WTC11 (cell line): Measurements from ENCODE around the gene SAE1. TPM values are rescaled to one million over a fixed set of nuclear protein-coding genes. Genes with fewer than 3 reads are reported as not detected.

ENCODE experiments used
- ATAC-seq: fragments of 200-7000 bp; cut with Tn5 transposase; 2 replicates; pipeline ENCODE4 v1.10.0; 2021; ENCODE audit warnings: mild to moderate bottlenecking, moderate library complexity
- CTCF ChIA-PET: fragments of 300-600 bp; sonication (Branson Sonifier 250); formaldehyde crosslinking; loops from one replicate; lab custom pipeline; 2021; ENCODE audit warnings: antibody characterized with exemption; lab: Charles Lee
- POLR2A ChIA-PET: fragments of 350-600 bp; sonication (Branson Sonifier 250); formaldehyde crosslinking; loops from one replicate; lab custom pipeline; 2021; ENCODE audit warnings: antibody characterized with exemption; lab: Charles Lee
- DNase-seq: peaks from one replicate; pipeline ENCODE4 v3.0.0; 2021; ENCODE audit warnings: low spot score
- H3K27ac Mint-ChIP-seq: 2 replicates; pipeline ENCODE4 v1.8.0; 2021; ENCODE audit warnings: mixed read lengths
- H3K27me3 Mint-ChIP-seq: 2 replicates; pipeline ENCODE4 v1.8.0; 2021; ENCODE audit warnings: low read depth, mild to moderate bottlenecking, moderate library complexity, mixed read lengths
- H3K36me3 Mint-ChIP-seq: 2 replicates; pipeline ENCODE4 v1.8.0; 2021; ENCODE audit warnings: mixed read lengths
- H3K4me1 Mint-ChIP-seq: 2 replicates; pipeline ENCODE4 v1.8.0; 2022; ENCODE audit warnings: mixed read lengths
- H3K4me3 Mint-ChIP-seq: 2 replicates; pipeline ENCODE4 v1.8.0; 2021; ENCODE audit warnings: mild to moderate bottlenecking, moderate library complexity, mixed read lengths
- H3K9me3 Mint-ChIP-seq: 2 replicates; pipeline ENCODE4 v1.8.0; 2021; ENCODE audit warnings: mixed read lengths
- CREM ChIP-seq: sonication (generic); formaldehyde crosslinking; IDR thresholded peaks from 2 replicates; pipeline ENCODE4 v1.8.1; 2022; ENCODE audit warnings: mild to moderate bottlenecking, missing genetic modification reagents, moderate library complexity
- ELF4 ChIP-seq: sonication (generic); formaldehyde crosslinking; IDR thresholded peaks from 2 replicates; pipeline ENCODE4 v1.8.1; 2022; ENCODE audit warnings: low read depth, mild to moderate bottlenecking, moderate library complexity, missing genetic modification reagents
- FOXJ3 ChIP-seq: sonication (generic); formaldehyde crosslinking; IDR thresholded peaks from 2 replicates; pipeline ENCODE4 v1.9.0; 2021; ENCODE audit warnings: missing genetic modification reagents, mild to moderate bottlenecking, borderline replicate concordance
- FOXP1 ChIP-seq: sonication (generic); formaldehyde crosslinking; IDR thresholded peaks from 2 replicates; pipeline ENCODE4 v1.8.0; 2022; ENCODE audit warnings: missing genetic modification reagents, mild to moderate bottlenecking, moderate library complexity, borderline replicate concordance
- JAZF1 ChIP-seq: fragments of 250-450 bp; sonication (Bioruptor Pico); IDR thresholded peaks from 2 replicates; pipeline ENCODE4 v1.9.0; 2021; ENCODE audit warnings: moderate library complexity, mild to moderate bottlenecking, inconsistent platforms
- KAT7 ChIP-seq: sonication (generic); formaldehyde crosslinking; IDR thresholded peaks from 2 replicates; pipeline ENCODE4 v1.8.1; 2023; ENCODE audit warnings: missing genetic modification reagents, mild to moderate bottlenecking, borderline replicate concordance
- NFATC4 ChIP-seq: fragments of 250-450 bp; sonication (Bioruptor Pico); IDR thresholded peaks from 2 replicates; pipeline ENCODE4 v1.9.0; 2021; ENCODE audit warnings: mild to moderate bottlenecking
- NR2C2 ChIP-seq: sonication (generic); formaldehyde crosslinking; IDR thresholded peaks from 2 replicates; pipeline ENCODE4 v1.8.0; 2022; ENCODE audit warnings: mild to moderate bottlenecking, missing genetic modification reagents
- OVOL2 ChIP-seq: fragments of 250-450 bp; sonication (Bioruptor Pico); IDR thresholded peaks from 2 replicates; pipeline ENCODE4 v1.9.0; 2021; ENCODE audit warnings: mild to moderate bottlenecking, borderline replicate concordance
- RELA ChIP-seq: sonication (generic); formaldehyde crosslinking; IDR thresholded peaks from 2 replicates; pipeline ENCODE4 v1.8.1; 2022; ENCODE audit warnings: missing genetic modification reagents, mild to moderate bottlenecking, borderline replicate concordance
- SOX15 ChIP-seq: fragments of 250-450 bp; sonication (Bioruptor Pico); IDR thresholded peaks from 2 replicates; pipeline ENCODE4 v1.9.0; 2021; ENCODE audit warnings: mild to moderate bottlenecking
- TCF7 ChIP-seq: sonication (generic); formaldehyde crosslinking; IDR thresholded peaks from 2 replicates; pipeline ENCODE4 v1.8.0; 2022; ENCODE audit warnings: mild to moderate bottlenecking, low read depth, missing genetic modification reagents, moderate library complexity
- TEAD4 ChIP-seq: sonication (generic); formaldehyde crosslinking; IDR thresholded peaks from 2 replicates; pipeline ENCODE4 v1.8.0; 2022; ENCODE audit warnings: mild to moderate bottlenecking, missing genetic modification reagents
- ZBTB21 ChIP-seq: sonication (generic); formaldehyde crosslinking; IDR thresholded peaks from 2 replicates; pipeline ENCODE4 v1.8.1; 2023; ENCODE audit warnings: mild to moderate bottlenecking, missing genetic modification reagents, borderline replicate concordance
- ZNF138 ChIP-seq: sonication (generic); formaldehyde crosslinking; conservative IDR thresholded peaks from 2 replicates; pipeline ENCODE4 v1.8.1; 2022; ENCODE audit warnings: mild to moderate bottlenecking, moderate library complexity, missing genetic modification reagents
- ZNF232 ChIP-seq: sonication (generic); formaldehyde crosslinking; IDR thresholded peaks from 2 replicates; pipeline ENCODE4 v1.8.0; 2022; ENCODE audit warnings: mild to moderate bottlenecking, missing genetic modification reagents
- ZNF263 ChIP-seq: sonication (generic); formaldehyde crosslinking; IDR thresholded peaks from 2 replicates; pipeline ENCODE4 v1.8.1; 2022; ENCODE audit warnings: low read depth, mild to moderate bottlenecking, moderate library complexity, missing genetic modification reagents
- total RNA-seq: library from RNA; stranded (reverse); gene quantifications from 3 replicates; pipeline ENCODE4 v1.2.3, GENCODE V29; 2021
- TF ChIP-seq, protein P1 (sequence below): sonication (generic); formaldehyde crosslinking; IDR thresholded peaks from 2 replicates; pipeline ENCODE4 v1.8.0; 2022; ENCODE audit warnings: mild to moderate bottlenecking, missing genetic modification reagents
- TF ChIP-seq, protein P2 (sequence below): sonication (generic); formaldehyde crosslinking; IDR thresholded peaks from 2 replicates; pipeline ENCODE4 v1.8.0; 2023; ENCODE audit warnings: missing genetic modification reagents, mild to moderate bottlenecking, borderline replicate concordance
- TF ChIP-seq, protein P3 (sequence below): fragments of 200-600 bp; IDR thresholded peaks from 2 replicates; pipeline ENCODE4 v1.8.0; 2022; ENCODE audit warnings: antibody characterized with exemption
- TF ChIP-seq, protein P4 (sequence below): fragments of 250-450 bp; sonication (Bioruptor Pico); IDR thresholded peaks from 2 replicates; pipeline ENCODE4 v1.9.0; 2021; ENCODE audit warnings: moderate library complexity, mild to moderate bottlenecking, inconsistent platforms, borderline replicate concordance
- TF ChIP-seq, protein P5 (sequence below): sonication (generic); formaldehyde crosslinking; IDR thresholded peaks from 2 replicates; pipeline ENCODE4 v1.8.1; 2023; ENCODE audit warnings: mild to moderate bottlenecking, missing genetic modification reagents
- TF ChIP-seq, protein P6 (sequence below): sonication (generic); formaldehyde crosslinking; IDR thresholded peaks from 2 replicates; pipeline ENCODE4 v1.8.1; 2022; ENCODE audit warnings: missing genetic modification reagents, borderline replicate concordance

The SAE1 gene
- total RNA-seq, 1 experiment from 2014 or later = 224 TPM

DNA sequence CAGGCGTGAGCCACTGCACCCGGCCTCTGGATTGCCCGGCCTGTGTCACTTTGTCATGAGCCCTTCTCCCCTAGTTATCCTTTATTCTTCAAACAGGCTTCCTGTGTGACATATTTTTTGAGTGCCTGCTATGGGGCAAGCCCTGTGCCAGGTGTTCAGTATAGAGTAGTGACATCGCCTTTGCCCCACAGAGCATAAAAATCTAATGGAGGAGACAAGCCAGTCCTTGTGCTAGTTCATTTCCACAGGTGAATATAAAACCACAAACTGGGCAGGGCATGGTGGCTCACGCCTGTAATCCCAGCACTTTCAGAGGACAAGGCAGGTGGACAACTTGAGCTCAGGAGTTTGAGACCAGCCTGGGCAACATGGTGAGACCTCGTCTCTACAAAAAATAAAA lies 57.2 kb downstream of the SAE1 start:
- Mint-ChIP-seq H3K9me3 (no peaks in the 10 kb centered on the region), H3K4me3 (no peak overlapping the region), H3K27ac (peak overlapping the region; percentile 63), H3K36me3 (peaks cover 33% of the 10 kb centered on the region), H3K27me3 (no peaks in the 10 kb centered on the region), H3K4me1 (peaks cover 13% of the 10 kb centered on the region; the same call in 1 of the 2 replicates)
- TF ChIP-seq JAZF1 (CRISPR knock-in tag) (no peak), SOX15 (CRISPR knock-in tag) (no peak), TEAD4 (CRISPR knock-in tag) (no peak), ZNF232 (CRISPR knock-in tag) (no peak), ZNF138 (CRISPR knock-in tag) (no peak), CREM (CRISPR knock-in tag) (no peak), NFATC4 (CRISPR knock-in tag) (no peak), ZNF263 (CRISPR knock-in tag) (no peak), KAT7 (CRISPR knock-in tag) (no peak), FOXP1 (CRISPR knock-in tag) (no peak), NR2C2 (CRISPR knock-in tag) (no peak)
- TF ChIP-seq, protein P1, sequence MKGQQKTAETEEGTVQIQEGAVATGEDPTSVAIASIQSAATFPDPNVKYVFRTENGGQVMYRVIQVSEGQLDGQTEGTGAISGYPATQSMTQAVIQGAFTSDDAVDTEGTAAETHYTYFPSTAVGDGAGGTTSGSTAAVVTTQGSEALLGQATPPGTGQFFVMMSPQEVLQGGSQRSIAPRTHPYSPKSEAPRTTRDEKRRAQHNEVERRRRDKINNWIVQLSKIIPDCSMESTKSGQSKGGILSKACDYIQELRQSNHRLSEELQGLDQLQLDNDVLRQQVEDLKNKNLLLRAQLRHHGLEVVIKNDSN (CRISPR knock-in tag) = no peak
- TF ChIP-seq, protein P2, sequence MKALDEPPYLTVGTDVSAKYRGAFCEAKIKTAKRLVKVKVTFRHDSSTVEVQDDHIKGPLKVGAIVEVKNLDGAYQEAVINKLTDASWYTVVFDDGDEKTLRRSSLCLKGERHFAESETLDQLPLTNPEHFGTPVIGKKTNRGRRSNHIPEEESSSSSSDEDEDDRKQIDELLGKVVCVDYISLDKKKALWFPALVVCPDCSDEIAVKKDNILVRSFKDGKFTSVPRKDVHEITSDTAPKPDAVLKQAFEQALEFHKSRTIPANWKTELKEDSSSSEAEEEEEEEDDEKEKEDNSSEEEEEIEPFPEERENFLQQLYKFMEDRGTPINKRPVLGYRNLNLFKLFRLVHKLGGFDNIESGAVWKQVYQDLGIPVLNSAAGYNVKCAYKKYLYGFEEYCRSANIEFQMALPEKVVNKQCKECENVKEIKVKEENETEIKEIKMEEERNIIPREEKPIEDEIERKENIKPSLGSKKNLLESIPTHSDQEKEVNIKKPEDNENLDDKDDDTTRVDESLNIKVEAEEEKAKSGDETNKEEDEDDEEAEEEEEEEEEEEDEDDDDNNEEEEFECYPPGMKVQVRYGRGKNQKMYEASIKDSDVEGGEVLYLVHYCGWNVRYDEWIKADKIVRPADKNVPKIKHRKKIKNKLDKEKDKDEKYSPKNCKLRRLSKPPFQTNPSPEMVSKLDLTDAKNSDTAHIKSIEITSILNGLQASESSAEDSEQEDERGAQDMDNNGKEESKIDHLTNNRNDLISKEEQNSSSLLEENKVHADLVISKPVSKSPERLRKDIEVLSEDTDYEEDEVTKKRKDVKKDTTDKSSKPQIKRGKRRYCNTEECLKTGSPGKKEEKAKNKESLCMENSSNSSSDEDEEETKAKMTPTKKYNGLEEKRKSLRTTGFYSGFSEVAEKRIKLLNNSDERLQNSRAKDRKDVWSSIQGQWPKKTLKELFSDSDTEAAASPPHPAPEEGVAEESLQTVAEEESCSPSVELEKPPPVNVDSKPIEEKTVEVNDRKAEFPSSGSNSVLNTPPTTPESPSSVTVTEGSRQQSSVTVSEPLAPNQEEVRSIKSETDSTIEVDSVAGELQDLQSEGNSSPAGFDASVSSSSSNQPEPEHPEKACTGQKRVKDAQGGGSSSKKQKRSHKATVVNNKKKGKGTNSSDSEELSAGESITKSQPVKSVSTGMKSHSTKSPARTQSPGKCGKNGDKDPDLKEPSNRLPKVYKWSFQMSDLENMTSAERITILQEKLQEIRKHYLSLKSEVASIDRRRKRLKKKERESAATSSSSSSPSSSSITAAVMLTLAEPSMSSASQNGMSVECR = no peak
- TF ChIP-seq, protein P3, sequence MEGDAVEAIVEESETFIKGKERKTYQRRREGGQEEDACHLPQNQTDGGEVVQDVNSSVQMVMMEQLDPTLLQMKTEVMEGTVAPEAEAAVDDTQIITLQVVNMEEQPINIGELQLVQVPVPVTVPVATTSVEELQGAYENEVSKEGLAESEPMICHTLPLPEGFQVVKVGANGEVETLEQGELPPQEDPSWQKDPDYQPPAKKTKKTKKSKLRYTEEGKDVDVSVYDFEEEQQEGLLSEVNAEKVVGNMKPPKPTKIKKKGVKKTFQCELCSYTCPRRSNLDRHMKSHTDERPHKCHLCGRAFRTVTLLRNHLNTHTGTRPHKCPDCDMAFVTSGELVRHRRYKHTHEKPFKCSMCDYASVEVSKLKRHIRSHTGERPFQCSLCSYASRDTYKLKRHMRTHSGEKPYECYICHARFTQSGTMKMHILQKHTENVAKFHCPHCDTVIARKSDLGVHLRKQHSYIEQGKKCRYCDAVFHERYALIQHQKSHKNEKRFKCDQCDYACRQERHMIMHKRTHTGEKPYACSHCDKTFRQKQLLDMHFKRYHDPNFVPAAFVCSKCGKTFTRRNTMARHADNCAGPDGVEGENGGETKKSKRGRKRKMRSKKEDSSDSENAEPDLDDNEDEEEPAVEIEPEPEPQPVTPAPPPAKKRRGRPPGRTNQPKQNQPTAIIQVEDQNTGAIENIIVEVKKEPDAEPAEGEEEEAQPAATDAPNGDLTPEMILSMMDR = no peak
- ChIA-PET CTCF (interaction anchor here (2.5 kb wide), 1 partner anchor 22 kb away, joined by 13 read pairs; no protein-coding TSS in a partner anchor), POLR2A (interaction anchor here (0.6 kb wide), 1 partner anchor 39 kb away, joined by 4 read pairs; no protein-coding TSS in a partner anchor)
- DNase-seq = no peak
- ATAC-seq = no peak

DNA sequence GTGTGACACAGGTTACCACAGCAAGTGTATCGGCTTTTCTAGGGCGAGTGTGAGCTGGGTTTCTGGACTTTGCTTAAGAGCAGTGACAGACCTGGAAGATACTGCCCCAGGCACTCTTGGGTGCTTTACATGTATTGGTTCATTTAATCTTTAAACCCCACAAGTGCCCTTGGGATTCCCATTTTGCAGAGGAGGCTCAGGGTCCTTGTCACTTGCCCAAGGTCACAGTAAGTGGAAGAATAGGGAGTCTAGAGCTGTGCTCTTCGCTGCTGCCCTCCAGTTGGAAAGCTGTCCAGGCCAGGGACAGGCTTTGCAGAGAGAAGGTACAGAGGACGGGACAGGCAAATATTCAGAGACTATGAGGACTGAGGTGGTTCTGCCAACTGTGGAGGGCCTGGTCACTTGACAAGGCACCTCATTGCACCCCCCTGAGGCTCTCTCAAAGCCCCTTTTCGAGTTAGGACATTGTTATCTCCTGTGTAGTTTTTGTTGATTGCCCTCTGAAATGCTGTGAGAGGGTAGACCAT lies 57.9 kb downstream of the SAE1 start:
- CTCF ChIA-PET = interaction anchor here (2.5 kb wide), 1 partner anchor 22 kb away, joined by 13 read pairs; no protein-coding TSS in a partner anchor
- no peaks in the 10 kb centered on the region for H3K27me3 Mint-ChIP-seq
- ATAC-seq (no peak), DNase-seq (no peak)
- H3K4me1 Mint-ChIP-seq = peaks cover 13% of the 10 kb centered on the region; the same call in 1 of the 2 replicates
- H3K27ac Mint-ChIP-seq = peak overlapping the region; percentile 87
- no peaks in the 10 kb centered on the region for H3K9me3 Mint-ChIP-seq
- no peak overlapping the region for H3K4me3 Mint-ChIP-seq
- POLR2A ChIA-PET = interaction anchor here (0.5 kb wide), 1 partner anchor 35 kb away, joined by 3 read pairs; no protein-coding TSS in a partner anchor
- peaks cover 27% of the 10 kb centered on the region for H3K36me3 Mint-ChIP-seq
- TF ChIP-seq OVOL2 = no peak
- TF ChIP-seq, protein P4, sequence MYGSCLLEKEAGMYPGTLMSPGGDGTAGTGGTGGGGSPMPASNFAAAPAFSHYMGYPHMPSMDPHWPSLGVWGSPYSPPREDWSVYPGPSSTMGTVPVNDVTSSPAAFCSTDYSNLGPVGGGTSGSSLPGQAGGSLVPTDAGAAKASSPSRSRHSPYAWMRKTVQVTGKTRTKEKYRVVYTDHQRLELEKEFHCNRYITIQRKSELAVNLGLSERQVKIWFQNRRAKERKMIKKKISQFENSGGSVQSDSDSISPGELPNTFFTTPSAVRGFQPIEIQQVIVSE (CRISPR knock-in tag) = no peak
- no peak for TF ChIP-seq TCF7 (CRISPR knock-in tag)
- TF ChIP-seq NFATC4 (CRISPR knock-in tag) = no peak
- TF ChIP-seq RELA = no peak
- TF ChIP-seq FOXJ3 (CRISPR knock-in tag) = no peak
- no peak for TF ChIP-seq ZBTB21 (CRISPR knock-in tag)
- TF ChIP-seq, protein P5, sequence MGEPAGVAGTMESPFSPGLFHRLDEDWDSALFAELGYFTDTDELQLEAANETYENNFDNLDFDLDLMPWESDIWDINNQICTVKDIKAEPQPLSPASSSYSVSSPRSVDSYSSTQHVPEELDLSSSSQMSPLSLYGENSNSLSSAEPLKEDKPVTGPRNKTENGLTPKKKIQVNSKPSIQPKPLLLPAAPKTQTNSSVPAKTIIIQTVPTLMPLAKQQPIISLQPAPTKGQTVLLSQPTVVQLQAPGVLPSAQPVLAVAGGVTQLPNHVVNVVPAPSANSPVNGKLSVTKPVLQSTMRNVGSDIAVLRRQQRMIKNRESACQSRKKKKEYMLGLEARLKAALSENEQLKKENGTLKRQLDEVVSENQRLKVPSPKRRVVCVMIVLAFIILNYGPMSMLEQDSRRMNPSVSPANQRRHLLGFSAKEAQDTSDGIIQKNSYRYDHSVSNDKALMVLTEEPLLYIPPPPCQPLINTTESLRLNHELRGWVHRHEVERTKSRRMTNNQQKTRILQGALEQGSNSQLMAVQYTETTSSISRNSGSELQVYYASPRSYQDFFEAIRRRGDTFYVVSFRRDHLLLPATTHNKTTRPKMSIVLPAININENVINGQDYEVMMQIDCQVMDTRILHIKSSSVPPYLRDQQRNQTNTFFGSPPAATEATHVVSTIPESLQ (CRISPR knock-in tag) = no peak
- TF ChIP-seq ELF4 (CRISPR knock-in tag) = no peak
- TF ChIP-seq, protein P6, sequence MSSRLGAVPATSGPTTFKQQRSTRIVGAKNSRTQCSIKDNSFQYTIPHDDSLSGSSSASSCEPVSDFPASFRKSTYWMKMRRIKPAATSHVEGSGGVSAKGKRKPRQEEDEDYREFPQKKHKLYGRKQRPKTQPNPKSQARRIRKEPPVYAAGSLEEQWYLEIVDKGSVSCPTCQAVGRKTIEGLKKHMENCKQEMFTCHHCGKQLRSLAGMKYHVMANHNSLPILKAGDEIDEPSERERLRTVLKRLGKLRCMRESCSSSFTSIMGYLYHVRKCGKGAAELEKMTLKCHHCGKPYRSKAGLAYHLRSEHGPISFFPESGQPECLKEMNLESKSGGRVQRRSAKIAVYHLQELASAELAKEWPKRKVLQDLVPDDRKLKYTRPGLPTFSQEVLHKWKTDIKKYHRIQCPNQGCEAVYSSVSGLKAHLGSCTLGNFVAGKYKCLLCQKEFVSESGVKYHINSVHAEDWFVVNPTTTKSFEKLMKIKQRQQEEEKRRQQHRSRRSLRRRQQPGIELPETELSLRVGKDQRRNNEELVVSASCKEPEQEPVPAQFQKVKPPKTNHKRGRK (CRISPR knock-in tag) = no peak
